ENCODE data around the gene SLC35B2.

DNA sequence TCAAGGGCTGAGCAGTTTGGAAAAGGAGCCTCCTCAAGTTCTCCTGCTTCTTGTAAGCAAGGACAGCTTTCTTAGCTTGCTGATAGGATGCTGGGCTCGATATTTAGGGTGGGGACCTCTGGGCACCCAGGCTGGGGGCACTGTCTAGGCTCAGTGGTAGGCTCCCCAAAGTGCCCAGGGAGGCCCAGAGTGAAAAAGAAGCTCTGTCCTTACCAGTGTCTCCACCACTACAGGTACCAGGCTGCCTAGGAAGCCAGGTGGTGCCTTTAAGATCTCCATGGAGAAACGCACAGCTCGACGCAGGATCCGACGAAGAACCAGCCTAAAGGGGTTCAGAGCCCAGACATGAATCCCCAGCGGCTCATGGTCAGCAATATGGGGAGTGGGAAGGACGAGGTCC, 49.4 kb upstream of the SLC35B2 start:
- no peak for TF ChIP-seq CTCF (IDR thresholded peaks at IDR 0.05; ENCODE audit: low read length)
- no peak for TF ChIP-seq EZH2 (optimal IDR thresholded peaks at IDR 0.05; ENCODE audit: low read depth, low read length)
- no peak for TF ChIP-seq EZH2phosphoT487 (IDR thresholded peaks at IDR 0.05; ENCODE audit: low read length)
